Memory B cell (primary cell): ENCODE data around the gene POU3F1.

Experiments
- ATAC-seq: fragments of 150-1000 bp; cut with Tn5 transposase; 2 replicates; pipeline ENCODE4 v1.10.0; 2021; ENCODE audit warnings: low read depth, mild to moderate bottlenecking, moderate library complexity
- DNase-seq, 2 donors: peaks; one replicate each; pipeline ENCODE4 v3.0.0; 2022; ENCODE audit warnings: low spot score in 2 of 2
- H3K27ac Mint-ChIP-seq: one replicate; pipeline ENCODE4 v1.8.0; 2022; ENCODE audit warnings: mild to moderate bottlenecking, moderate library complexity, mixed read lengths
- H3K27me3 Mint-ChIP-seq: one replicate; pipeline ENCODE4 v1.8.0; 2022; ENCODE audit warnings: mixed read lengths
- H3K36me3 Mint-ChIP-seq: one replicate; pipeline ENCODE4 v1.8.0; 2022; ENCODE audit warnings: mild to moderate bottlenecking, mixed read lengths
- H3K4me1 Mint-ChIP-seq: one replicate; pipeline ENCODE4 v1.8.0; 2022; ENCODE audit warnings: mixed read lengths
- H3K4me3 Mint-ChIP-seq: one replicate; pipeline ENCODE4 v1.8.0; 2022; ENCODE audit warnings: mild to moderate bottlenecking, moderate library complexity, mixed read lengths
- H3K9me3 Mint-ChIP-seq: one replicate; pipeline ENCODE4 v1.8.0; 2022; ENCODE audit warnings: mixed read lengths

POU3F1 gene

DNA sequence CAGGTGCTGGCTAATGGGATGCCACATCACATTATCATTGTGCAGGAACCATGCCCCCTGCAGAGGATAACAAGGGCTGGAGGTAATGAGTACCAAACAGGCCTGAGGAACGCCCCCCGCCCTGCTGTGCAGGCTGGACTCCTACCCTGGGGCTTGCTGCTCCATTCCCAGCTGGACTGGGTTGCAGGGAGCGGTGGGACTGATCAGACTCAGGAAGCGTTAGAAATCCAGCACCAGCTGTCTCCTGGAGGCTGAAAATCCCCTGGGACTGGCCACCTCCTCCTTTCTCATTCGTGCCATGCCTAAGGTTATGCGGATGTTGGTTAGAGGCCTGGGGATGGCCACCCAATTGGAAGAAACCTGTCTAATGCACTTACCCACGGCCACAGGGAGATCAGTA lies 36.9 kb upstream of the POU3F1 start:
- ATAC-seq = no peak
- peaks cover 1% of the 10 kb centered on the region for H3K36me3 Mint-ChIP-seq
- no peaks in the 10 kb centered on the region for H3K9me3 Mint-ChIP-seq
- H3K27ac Mint-ChIP-seq = no peak overlapping the region
- DNase-seq = no peak
- peaks cover 10% of the 10 kb centered on the region for H3K27me3 Mint-ChIP-seq
- H3K4me3 Mint-ChIP-seq = no peak overlapping the region
- H3K4me1 Mint-ChIP-seq = no peaks in the 10 kb centered on the region

DNA sequence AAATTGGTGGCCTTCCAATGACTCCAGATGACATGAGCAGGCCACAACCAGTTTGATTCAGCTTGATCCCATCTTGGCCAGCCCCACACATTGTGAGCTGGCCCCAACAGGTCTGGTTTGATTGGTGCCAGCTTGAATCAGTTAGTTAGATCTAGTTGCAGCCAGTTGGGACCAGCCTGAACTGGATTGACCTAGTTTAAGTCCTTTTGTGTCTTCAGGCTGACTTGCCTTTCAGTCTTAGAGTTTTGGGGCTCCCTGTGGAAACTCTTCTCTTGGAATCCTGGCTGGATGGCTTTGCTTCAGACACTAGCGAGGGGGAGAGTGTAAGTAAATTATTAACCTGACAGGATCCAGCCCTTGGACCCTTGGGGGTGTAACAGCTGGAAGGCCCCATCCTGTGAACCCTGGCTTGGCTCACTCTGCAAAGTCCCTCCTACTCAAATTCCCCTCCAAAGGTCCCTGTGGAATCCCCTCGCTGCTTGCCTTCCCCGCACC lies 36.2 kb upstream of the POU3F1 start:
- no peak for ATAC-seq
- H3K4me1 Mint-ChIP-seq = no peaks in the 10 kb centered on the region
- H3K27me3 Mint-ChIP-seq = peaks cover 6% of the 10 kb centered on the region
- H3K27ac Mint-ChIP-seq = no peak overlapping the region
- no peak for DNase-seq
- H3K9me3 Mint-ChIP-seq = no peaks in the 10 kb centered on the region
- no peak overlapping the region for H3K4me3 Mint-ChIP-seq
- H3K36me3 Mint-ChIP-seq = peaks cover 1% of the 10 kb centered on the region

DNA sequence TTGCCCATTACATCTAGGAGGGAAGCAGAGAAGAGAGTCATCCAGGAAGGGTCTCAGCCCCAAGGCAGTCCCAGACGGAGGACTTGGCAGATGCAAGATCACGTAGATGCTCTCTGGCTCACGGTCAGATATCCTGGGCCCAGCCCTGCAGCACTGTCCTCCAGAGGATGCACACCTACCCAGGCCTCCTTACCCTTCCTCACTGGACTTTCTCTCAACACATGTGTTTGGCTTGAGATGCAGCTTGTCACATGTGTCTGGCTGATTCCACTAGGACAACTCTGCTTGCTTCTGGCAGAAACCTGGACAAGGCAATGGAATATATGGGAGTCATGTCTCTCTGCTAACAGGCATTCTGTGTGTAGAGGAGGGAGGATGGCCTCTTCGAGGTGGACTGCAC lies 32.4 kb upstream of the POU3F1 start:
- no peak for ATAC-seq

DNA sequence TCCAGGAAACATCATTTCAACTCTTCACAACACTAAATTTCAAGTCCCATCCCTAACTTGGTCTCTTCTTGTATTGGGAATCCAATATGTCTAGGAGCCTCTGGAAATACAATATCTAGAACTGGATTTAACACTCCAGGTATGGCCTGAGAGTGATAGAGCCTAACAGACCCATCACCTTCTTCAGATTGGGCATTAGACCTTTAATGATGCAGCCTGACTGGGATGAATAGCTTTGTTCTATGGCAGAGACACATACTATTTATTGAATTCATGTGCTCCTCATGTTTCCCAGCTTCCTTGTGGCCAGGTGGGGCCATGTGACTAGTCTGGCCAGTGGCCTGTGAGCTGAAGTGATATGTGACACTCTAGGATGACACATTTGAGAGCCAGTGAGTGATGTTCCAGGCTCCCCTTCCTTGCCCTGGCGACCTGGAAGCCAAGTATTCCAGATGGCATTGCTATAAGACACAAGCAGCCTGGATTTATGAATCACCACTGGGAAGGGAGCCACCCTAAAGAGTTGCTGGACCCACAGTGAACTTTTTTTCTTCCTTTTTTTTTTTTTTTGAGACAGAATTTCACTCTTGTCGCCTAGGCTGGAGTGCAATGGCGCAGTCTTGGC lies 31.0 kb upstream of the POU3F1 start:
- ATAC-seq (no peak), DNase-seq (no peak)
- peaks cover 9% of the 10 kb centered on the region for H3K27me3 Mint-ChIP-seq
- peaks cover 1% of the 10 kb centered on the region for H3K36me3 Mint-ChIP-seq
- H3K27ac Mint-ChIP-seq = no peak overlapping the region
- no peak overlapping the region for H3K4me3 Mint-ChIP-seq
- H3K9me3 Mint-ChIP-seq = no peaks in the 10 kb centered on the region
- H3K4me1 Mint-ChIP-seq = no peaks in the 10 kb centered on the region

More for the DNA sequence above, 32.4 kb upstream of the POU3F1 start:
- peaks cover 3% of the 10 kb centered on the region for H3K27me3 Mint-ChIP-seq
- no peak overlapping the region for H3K27ac Mint-ChIP-seq
- H3K9me3 Mint-ChIP-seq = no peaks in the 10 kb centered on the region
- H3K4me3 Mint-ChIP-seq = no peak overlapping the region
- DNase-seq = no peak
- H3K4me1 Mint-ChIP-seq = no peaks in the 10 kb centered on the region
- H3K36me3 Mint-ChIP-seq = peaks cover 1% of the 10 kb centered on the region

DNA sequence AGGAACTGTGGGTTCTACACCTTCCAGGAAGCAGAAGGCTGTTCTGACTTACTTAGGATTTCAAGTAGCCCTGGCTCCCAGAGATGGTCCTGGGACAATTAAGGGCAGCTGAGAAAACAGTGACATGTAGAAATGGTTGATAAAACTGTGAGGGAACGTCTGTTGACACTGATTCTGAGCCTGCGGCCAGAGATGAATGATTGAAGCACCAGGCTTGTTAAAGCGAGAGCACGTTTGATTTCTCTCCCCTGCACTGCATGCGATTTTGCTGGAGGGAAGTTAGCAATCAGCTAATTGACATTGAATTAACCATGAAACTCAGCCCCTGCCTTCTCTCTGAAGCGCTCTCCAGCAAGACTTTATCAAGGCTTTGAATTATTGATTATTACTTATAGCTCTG lies 29.9 kb upstream of the POU3F1 start:
- Mint-ChIP-seq H3K27me3 (peaks cover 11% of the 10 kb centered on the region), H3K9me3 (no peaks in the 10 kb centered on the region), H3K4me3 (no peak overlapping the region), H3K36me3 (peaks cover 1% of the 10 kb centered on the region), H3K27ac (no peak overlapping the region), H3K4me1 (no peaks in the 10 kb centered on the region)
- DNase-seq = no peak
- no peak for ATAC-seq

DNA sequence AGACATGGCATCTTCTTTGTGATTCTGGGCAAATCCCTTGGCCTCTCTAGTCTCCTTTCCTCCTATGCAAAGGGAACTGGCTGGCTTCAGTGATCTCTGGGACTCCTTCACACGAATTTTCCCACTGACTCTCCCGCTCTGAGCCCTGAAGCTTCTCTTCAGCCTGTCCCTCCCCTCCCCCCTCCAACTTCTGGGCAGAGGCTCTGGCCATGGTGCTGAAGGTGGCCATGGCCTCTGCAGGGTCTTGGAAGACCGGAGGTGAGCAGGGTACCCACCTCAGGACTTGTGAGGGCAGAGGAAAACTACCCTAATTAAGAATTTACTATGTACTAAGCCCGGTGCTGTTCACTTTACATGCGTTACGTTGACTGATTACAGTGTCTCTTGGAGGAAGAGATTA lies 29.4 kb upstream of the POU3F1 start:
- DNase-seq (no peak), ATAC-seq (no peak)
- peaks cover 13% of the 10 kb centered on the region for H3K27me3 Mint-ChIP-seq
- H3K36me3 Mint-ChIP-seq = peaks cover 1% of the 10 kb centered on the region
- H3K9me3 Mint-ChIP-seq = no peaks in the 10 kb centered on the region
- H3K4me3 Mint-ChIP-seq = no peak overlapping the region
- H3K4me1 Mint-ChIP-seq = no peaks in the 10 kb centered on the region
- H3K27ac Mint-ChIP-seq = no peak overlapping the region

DNA sequence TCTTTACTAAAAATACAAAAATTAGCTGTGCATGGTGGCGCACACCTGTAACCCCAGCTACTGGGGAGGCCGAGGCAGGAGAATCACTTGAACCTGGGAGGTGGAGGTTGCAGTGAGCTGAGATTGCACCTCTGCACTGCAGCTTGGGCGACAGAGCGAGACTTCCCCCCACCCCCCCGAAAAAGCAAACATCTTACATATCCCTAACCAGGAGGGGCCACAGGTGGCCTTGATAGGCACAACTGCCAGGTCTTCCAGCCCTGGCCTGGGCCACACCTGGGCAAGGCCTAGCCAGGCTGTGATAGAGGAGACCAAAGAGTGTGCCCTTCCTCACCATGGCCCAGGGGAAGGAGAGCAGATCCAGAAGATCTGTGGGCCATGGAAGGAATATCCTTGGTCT lies 28.6 kb upstream of the POU3F1 start:
- ATAC-seq = no peak
- no peaks in the 10 kb centered on the region for H3K9me3 Mint-ChIP-seq
- no peaks in the 10 kb centered on the region for H3K4me1 Mint-ChIP-seq
- H3K36me3 Mint-ChIP-seq = peaks cover 1% of the 10 kb centered on the region
- no peak overlapping the region for H3K27ac Mint-ChIP-seq
- H3K27me3 Mint-ChIP-seq = peaks cover 18% of the 10 kb centered on the region
- H3K4me3 Mint-ChIP-seq = no peak overlapping the region
- DNase-seq = no peak

GRCh38 chr1:38074302-38074677 lies 27.7 kb upstream of the POU3F1 start:
- Mint-ChIP-seq H3K9me3 (no peaks in the 10 kb centered on the region), H3K27me3 (peaks cover 19% of the 10 kb centered on the region), H3K4me3 (no peak overlapping the region), H3K4me1 (no peaks in the 10 kb centered on the region), H3K27ac (no peak overlapping the region), H3K36me3 (peaks cover 1% of the 10 kb centered on the region)
- no peak for DNase-seq
- no peak for ATAC-seq

GRCh38 chr1:38073534-38074301 lies 27.1 kb upstream of the POU3F1 start:
- Mint-ChIP-seq H3K36me3 (no peaks in the 10 kb centered on the region), H3K4me3 (no peak overlapping the region), H3K27me3 (peaks cover 19% of the 10 kb centered on the region), H3K9me3 (no peaks in the 10 kb centered on the region), H3K27ac (no peak overlapping the region), H3K4me1 (no peaks in the 10 kb centered on the region)
- ATAC-seq (no peak), DNase-seq (no peak)

- DNase-seq (no peak), ATAC-seq (no peak)
- Mint-ChIP-seq H3K4me1 (peaks cover 3% of the 10 kb centered on the region), H3K4me3 (no peak overlapping the region), H3K9me3 (no peaks in the 10 kb centered on the region), H3K27me3 (peaks cover 21% of the 10 kb centered on the region), H3K36me3 (no peaks in the 10 kb centered on the region), H3K27ac (no peak overlapping the region)
Observed at GRCh38 chr1:38072858-38073257, 26.3 kb upstream of the POU3F1 start.

- Mint-ChIP-seq H3K4me1 (peaks cover 3% of the 10 kb centered on the region), H3K36me3 (no peaks in the 10 kb centered on the region), H3K9me3 (no peaks in the 10 kb centered on the region), H3K4me3 (no peak overlapping the region), H3K27me3 (peaks cover 25% of the 10 kb centered on the region), H3K27ac (no peak overlapping the region)
- DNase-seq (no peak), ATAC-seq (peak; percentile 58)
Observed at GRCh38 chr1:38071312-38072256, 25.0 kb upstream of the POU3F1 start.

DNA sequence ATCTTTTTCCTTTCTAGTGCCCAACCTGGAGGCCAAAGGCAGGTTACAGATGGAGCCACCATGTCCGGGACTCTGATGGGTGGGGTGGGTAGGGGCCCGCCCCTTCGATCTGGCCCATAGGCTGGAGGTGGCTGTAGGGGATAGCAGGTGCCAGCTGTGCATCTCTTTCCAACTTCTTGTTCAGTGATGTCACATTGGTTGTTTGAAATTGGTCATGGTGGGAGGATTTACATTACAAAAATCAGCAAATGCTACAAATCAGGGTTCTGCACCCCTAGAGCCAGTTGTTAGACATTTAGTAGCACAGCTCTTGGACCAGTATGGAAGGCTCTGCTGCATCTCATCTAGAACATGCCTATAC lies 22.4 kb upstream of the POU3F1 start:
- Mint-ChIP-seq H3K36me3 (no peaks in the 10 kb centered on the region), H3K27ac (no peak overlapping the region), H3K4me1 (peaks cover 3% of the 10 kb centered on the region), H3K9me3 (no peaks in the 10 kb centered on the region), H3K4me3 (no peak overlapping the region), H3K27me3 (peaks cover 25% of the 10 kb centered on the region)
- ATAC-seq (no peak), DNase-seq (no peak)

DNA sequence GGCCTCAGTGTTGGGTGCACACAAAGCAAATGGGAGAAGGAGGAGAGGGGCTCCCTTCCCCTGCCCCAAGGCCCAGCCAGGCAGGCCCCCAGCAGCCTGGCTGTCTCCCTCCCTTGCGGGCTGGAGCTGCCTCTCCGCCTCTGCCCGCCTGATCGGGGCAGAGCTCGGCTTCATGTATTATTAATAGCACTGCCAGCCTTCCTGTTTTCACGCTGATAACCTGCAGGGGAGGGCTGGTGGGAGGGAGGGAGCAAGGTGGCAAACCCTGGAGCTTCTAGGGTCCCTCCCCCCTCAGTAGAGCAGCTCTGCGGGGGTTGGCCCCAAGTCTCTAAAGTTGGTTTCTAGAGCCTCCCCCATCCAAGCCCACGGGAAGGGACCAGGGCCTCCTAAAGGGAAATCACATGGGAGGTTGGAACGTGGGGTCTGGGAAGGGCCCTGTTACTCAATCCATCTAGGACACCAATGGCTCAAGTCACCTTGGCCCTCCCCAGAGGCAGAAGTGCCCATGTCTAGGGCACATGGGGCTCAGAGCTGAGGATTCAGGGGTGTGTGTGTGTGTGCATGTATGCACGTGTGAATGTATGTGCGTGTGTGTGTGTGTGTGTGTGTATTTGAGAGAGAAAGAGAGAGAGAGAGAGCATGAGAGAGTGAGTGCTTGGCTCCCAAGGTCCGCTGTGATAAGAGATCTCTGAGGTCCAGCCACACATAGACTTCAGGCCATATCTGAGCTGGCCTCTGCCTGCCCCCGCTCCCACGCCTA lies 21.8 kb upstream of the POU3F1 start:
- H3K4me3 Mint-ChIP-seq = no peak overlapping the region
- DNase-seq = no peak
- no peaks in the 10 kb centered on the region for H3K36me3 Mint-ChIP-seq
- peaks cover 5% of the 10 kb centered on the region for H3K4me1 Mint-ChIP-seq
- no peak for ATAC-seq
- no peak overlapping the region for H3K27ac Mint-ChIP-seq
- no peaks in the 10 kb centered on the region for H3K9me3 Mint-ChIP-seq
- peaks cover 22% of the 10 kb centered on the region for H3K27me3 Mint-ChIP-seq
